GM15510 (cell line): ENCODE results near the gene ECE2.

Experiments used
- POLR2A ChIP-seq: IDR thresholded peaks from 3 replicates; pipeline ENCODE4 v1.6.1; 2011; ENCODE audit warnings: borderline replicate concordance; ENCODE audit not compliant: insufficient read length; ENCODE audit errors: extremely low read depth

ECE2 gene

DNA sequence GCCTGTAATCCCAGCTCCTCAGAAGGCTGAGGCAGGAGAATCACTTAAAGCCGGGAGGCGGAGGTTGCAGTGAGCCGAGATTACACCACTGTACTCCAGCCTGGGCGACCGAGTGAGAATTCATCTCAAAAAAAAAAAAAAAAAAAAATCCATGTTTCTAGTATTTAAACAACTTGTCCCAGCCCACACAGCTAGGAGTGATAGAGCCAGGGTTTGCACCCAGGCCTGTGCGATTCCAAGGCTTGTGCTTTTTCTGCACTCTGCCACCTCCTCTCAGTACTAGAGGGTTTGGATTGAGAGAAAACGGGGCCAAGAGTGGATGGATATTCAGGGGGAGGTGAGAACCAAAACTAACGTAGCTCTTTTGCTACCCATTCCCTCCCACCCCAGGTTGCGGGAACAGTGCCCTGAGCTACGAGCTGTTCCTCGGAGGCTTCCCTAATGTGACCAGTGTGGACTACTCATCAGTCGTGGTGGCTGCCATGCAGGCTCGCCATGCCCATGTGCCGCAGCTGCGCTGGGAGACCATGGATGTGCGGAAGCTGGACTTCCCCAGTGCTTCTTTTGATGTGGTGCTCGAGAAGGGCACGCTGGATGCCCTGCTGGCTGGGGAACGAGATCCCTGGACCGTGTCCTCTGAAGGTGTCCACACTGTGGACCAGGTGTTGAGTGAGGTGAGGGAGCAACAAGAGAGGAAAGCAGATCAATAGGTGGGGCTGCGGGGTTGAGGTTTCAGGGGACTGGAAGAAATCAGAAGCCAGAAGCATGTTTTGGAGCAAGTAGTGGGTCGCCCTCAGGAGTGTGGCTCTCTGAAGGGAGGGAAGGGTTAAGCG is 18.5 kb upstream of the ECE2 start:
- TF ChIP-seq POLR2A: no peak

- no peak for TF ChIP-seq POLR2A
These were observed 16.9 kb upstream of the ECE2 start for GRCh38 chr3:184258926-184259325.

GRCh38 chr3:184259396-184259877 is 16.4 kb upstream of the ECE2 start:
- TF ChIP-seq POLR2A: no peak

- TF ChIP-seq POLR2A: no peak
These were observed 15.7 kb upstream of the ECE2 start for GRCh38 chr3:184259878-184260723.

GRCh38 chr3:184260724-184261269 is 15.0 kb upstream of the ECE2 start:
- no peak for TF ChIP-seq POLR2A

GRCh38 chr3:184261270-184261853 is 14.5 kb upstream of the ECE2 start, which contains the start of gene CAMK2N2:
Gene CAMK2N2, minus strand, starts transcription at chr3:184261553. Its CDS starts 268 bp downstream, at chr3:184261285.
- no peak for TF ChIP-seq POLR2A

GRCh38 chr3:184261854-184262763 is 13.7 kb upstream of the ECE2 start:
- no peak for TF ChIP-seq POLR2A

DNA sequence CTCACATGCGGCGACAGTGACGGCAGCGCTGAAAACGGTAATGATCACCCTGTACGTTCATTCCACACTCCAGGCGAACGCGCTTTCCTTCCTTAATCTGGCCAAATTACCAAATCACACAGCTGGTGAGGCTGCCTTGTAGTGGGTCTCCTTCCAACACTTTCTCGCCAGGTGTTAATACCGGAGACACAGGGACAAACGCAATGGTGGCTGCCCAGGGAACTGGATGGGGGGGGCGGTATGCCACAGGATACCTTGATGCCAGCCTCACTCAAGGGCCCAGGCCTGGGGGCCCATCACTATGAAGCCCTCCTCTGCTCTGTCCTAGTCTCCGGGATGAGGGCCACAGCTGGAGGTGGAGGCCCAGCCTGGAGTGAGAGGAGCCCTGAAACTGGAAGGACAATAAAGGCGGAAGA is 13.1 kb upstream of the ECE2 start:
- TF ChIP-seq POLR2A: no peak

- TF ChIP-seq POLR2A: no peak
These were observed 3.6 kb upstream of the ECE2 start for GRCh38 chr3:184272269-184272668.

DNA sequence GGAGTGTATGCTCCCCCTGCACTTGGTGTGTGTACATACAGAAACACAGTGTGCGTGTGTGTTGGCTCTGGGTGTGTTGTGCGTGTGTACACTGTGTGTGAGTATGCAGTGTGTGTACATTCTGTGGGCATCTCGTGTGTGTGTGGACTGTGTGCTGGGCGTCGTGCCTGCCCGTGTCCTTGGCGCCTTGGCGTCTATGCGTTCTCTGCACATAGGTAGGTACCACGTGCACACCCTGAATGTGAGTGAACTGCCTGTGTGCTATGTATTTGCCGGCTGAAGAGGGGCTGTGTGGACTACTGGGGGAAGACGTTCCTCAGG is 481 bp upstream of the ECE2 start:
- TF ChIP-seq POLR2A: no peak

DNA sequence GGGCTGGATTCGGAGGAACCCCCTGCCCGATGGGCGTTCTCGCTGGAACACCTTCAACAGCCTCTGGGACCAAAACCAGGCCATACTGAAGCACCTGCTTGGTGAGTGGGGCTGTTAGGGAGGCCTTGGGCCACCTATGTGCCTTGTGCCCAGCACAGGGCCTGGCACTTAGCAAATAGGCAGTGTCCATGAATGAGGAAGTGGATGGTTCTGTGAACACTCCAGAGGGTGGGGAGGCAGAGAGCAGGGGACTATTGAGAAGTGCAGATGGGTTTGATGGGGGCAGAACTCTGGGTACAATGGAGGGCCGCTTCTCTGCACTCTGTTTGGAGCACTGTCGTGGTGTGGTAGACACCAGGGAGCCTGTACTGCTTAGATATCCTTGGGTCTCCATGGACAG is 1.5 kb downstream of the ECE2 start:
- TF ChIP-seq POLR2A: no peak

GRCh38 chr3:184282941-184283340 is 7.1 kb downstream of the ECE2 start:
- TF ChIP-seq POLR2A: no peak

DNA sequence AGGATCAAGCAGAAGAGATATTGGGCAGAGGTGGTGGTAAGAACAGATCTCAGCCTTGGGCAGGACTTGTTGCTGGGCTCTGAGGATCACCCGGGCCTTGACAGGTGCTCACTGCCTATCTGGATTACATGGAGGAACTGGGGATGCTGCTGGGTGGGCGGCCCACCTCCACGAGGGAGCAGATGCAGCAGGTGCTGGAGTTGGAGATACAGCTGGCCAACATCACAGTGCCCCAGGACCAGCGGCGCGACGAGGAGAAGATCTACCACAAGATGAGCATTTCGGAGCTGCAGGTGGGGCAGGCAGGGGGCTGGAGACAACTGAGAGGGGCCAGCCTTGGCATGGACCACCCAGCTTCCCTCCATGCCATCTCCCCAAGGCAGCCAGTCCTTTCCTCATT is 7.9 kb downstream of the ECE2 start:
- no peak for TF ChIP-seq POLR2A

- TF ChIP-seq POLR2A: no peak
These were observed 8.9 kb downstream of the ECE2 start for GRCh38 chr3:184284696-184285095.
